Transverse colon (tissue), 4 donors: ENCODE data around the gene MON1A. TPM values are rescaled to one million over a fixed set of nuclear protein-coding genes. Genes with fewer than 3 reads are reported as not detected.

Experiments
- DNase-seq: peaks from one replicate; pipeline ENCODE4 v3.0.0-alpha.2; 2019
- H3K27ac ChIP-seq, 4 donors: fragments of 200-600 bp; sonication (generic); 2 replicates each; pipeline ENCODE4 v1.5.1; 2016 to 2018; ENCODE audit warnings: inconsistent platforms in 4 of 4
- H3K27me3 ChIP-seq: fragments of 200-600 bp; sonication (generic); 2 replicates; pipeline ENCODE4 v1.5.1; 2017; ENCODE audit warnings: inconsistent platforms
- H3K36me3 ChIP-seq, 4 donors: fragments of 200-600 bp; sonication (generic); 2 replicates each; pipeline ENCODE4 v1.5.1; 2017 to 2019; ENCODE audit warnings: inconsistent platforms in 4 of 4
- H3K4me1 ChIP-seq, 4 donors: fragments of 200-600 bp; sonication (generic); 2 replicates each; pipeline ENCODE4 v1.5.1; 2017 to 2020; ENCODE audit warnings: inconsistent platforms in 4 of 4
- H3K4me3 ChIP-seq, 4 donors: fragments of 200-600 bp; sonication (generic); 1 replicate in 1 of 4; 2 replicates in 3 of 4; pipeline versions ENCODE4 v1.5.1 to v1.6.1; 2017 to 2019; ENCODE audit warnings: inconsistent platforms in 4 of 4
- H3K9me3 ChIP-seq, 2 donors: fragments of 200-600 bp; sonication (generic); 2 replicates each; pipeline ENCODE4 v1.5.1; 2017 to 2019; ENCODE audit warnings: inconsistent platforms in 2 of 2
- CTCF ChIP-seq, 5 experiments: fragments of 200-600 bp in 3 of 5; fragments of 450-650 bp in 2 of 5; sonication (generic) in 3 of 5; IDR thresholded peaks; 1 replicate in 2 of 5; 2 replicates in 3 of 5; pipeline ENCODE4 v1.5.1; 2016 to 2017; ENCODE audit warnings: antibody characterized with exemption in 5 of 5, inconsistent platforms in 3 of 5, mild to moderate bottlenecking in 2 of 5, moderate library complexity in 1 of 5
- EP300 ChIP-seq: sonication (generic); formaldehyde crosslinking; IDR thresholded peaks from one replicate; pipeline ENCODE4 v1.6.1; 2017; ENCODE audit warnings: antibody characterized with exemption, low read depth
- POLR2A ChIP-seq: fragments of 450-650 bp; IDR thresholded peaks from one replicate; pipeline ENCODE4 v1.6.1; 2016; ENCODE audit warnings: antibody characterized with exemption, mild to moderate bottlenecking, moderate library complexity
- POLR2AphosphoS5 ChIP-seq, 3 donors: sonication (generic); formaldehyde crosslinking; IDR thresholded peaks; one replicate each; pipeline ENCODE4 v1.6.1; 2016; ENCODE audit warnings: antibody characterized with exemption in 3 of 3
- WGBS, 2 donors: methylation state at CpG; one replicate each; pipeline ENCODE4 v1.1.5; 2018; ENCODE audit warnings: low coverage in 1 of 2; 5-methylcytosine and 5-hydroxymethylcytosine counted together
- in situ Hi-C, 4 donors: fragments of 200-750 bp; cut with MboI; loops; one replicate each; pipeline versions ENCODE4 v1.15.0 to v1.15.1; 2017; ENCODE audit warnings: low sequenced_read_pairs in 3 of 4, low pct_ligation_motif_present in 1 of 4, low pct_unique_long_range_greater_than_20kb in 1 of 4
- intact Hi-C: fragments of 100-400 bp; cut with DNase I; formaldehyde crosslinking; loops from one replicate; pipeline ENCODE4 v1.15.1; 2023; ENCODE audit warnings: low total_unique reads
- total RNA-seq, 4 donors: library from RNA; depleted of rRNA; stranded (reverse); fragments of >200 nt; gene quantifications; one replicate each; pipeline ENCODE4 v1.1.0, GENCODE V29; 2016

The MON1A gene
- total RNA-seq, 4 donors from 2014 or later: 0.80 to 10.5 (median 8.7) TPM

- in situ Hi-C loops (no loop called here), intact Hi-C loops (no loop called here)
- H3K36me3 ChIP-seq: no peaks in the 10 kb centered on the region
- no peak overlapping the region for H3K27ac ChIP-seq
- peaks cover 59% of the 10 kb centered on the region for H3K27me3 ChIP-seq
- 20 to 27% methylated on average over 1 to 7 of the region's 7 CpGs for WGBS, 2 donors
- no peak for TF ChIP-seq POLR2A
- no peak for TF ChIP-seq EP300
- no peak for TF ChIP-seq POLR2AphosphoS5 (IDR thresholded peaks at IDR 0.05)
- TF ChIP-seq CTCF (IDR thresholded peaks at IDR 0.05): no peak
- H3K4me1 ChIP-seq: peaks cover 6 to 16% (median 14%) of the 10 kb centered on the region in 4 donors
- no peak overlapping the region for H3K4me3 ChIP-seq
- DNase-seq: no peak
- H3K9me3 ChIP-seq: no peaks in the 10 kb centered on the region
Measured at GRCh38 chr3:49867871-49868321, 61.7 kb downstream of the MON1A start.

- WGBS, 2 donors: 80% methylated on average over 1 of the region's 1 CpG; no CpG with 5 or more reads in 1 of the 2 donors
- no peak for DNase-seq
- Histone ChIP-seq H3K36me3 (no peaks in the 10 kb centered on the region), H3K4me1 (peaks cover 6 to 15% (median 12%) of the 10 kb centered on the region in 4 donors), H3K27me3 (peaks cover 59% of the 10 kb centered on the region), H3K9me3 (no peaks in the 10 kb centered on the region), H3K4me3 (no peak overlapping the region), H3K27ac (no peak overlapping the region)
- intact Hi-C loops (no loop called here), in situ Hi-C loops (no loop called here)
- TF ChIP-seq CTCF (IDR thresholded peaks at IDR 0.05): no peak
- no peak for TF ChIP-seq POLR2AphosphoS5 (IDR thresholded peaks at IDR 0.05)
- TF ChIP-seq POLR2A: no peak
- no peak for TF ChIP-seq EP300
Measured at GRCh38 chr3:49867400-49867799, 62.2 kb downstream of the MON1A start.

GRCh38 chr3:49865198-49865784 lies 64.3 kb downstream of the MON1A start:
- H3K4me3 ChIP-seq: no peak overlapping the region
- intact Hi-C loops: no loop called here
- H3K27me3 ChIP-seq: peaks cover 46% of the 10 kb centered on the region
- H3K9me3 ChIP-seq: no peaks in the 10 kb centered on the region
- in situ Hi-C loops: no loop called here
- no peak for DNase-seq
- H3K36me3 ChIP-seq: no peaks in the 10 kb centered on the region
- TF ChIP-seq CTCF (IDR thresholded peaks at IDR 0.05): no peak
- TF ChIP-seq POLR2A: no peak
- no peak for TF ChIP-seq POLR2AphosphoS5 (IDR thresholded peaks at IDR 0.05)
- TF ChIP-seq EP300: no peak
- peaks cover 6 to 15% (median 12%) of the 10 kb centered on the region in 4 donors for H3K4me1 ChIP-seq
- no peak overlapping the region for H3K27ac ChIP-seq
- 47% methylated on average over 7 of the region's 7 CpGs; no CpG with 5 or more reads in 1 of the 2 donors for WGBS, 2 donors

- intact Hi-C loops: no loop called here
- H3K27me3 ChIP-seq: peaks cover 38% of the 10 kb centered on the region
Measured at GRCh38 chr3:49864505-49864904, 65.1 kb downstream of the MON1A start.

More at GRCh38 chr3:49864505-49864904, 65.1 kb downstream of the MON1A start:
- in situ Hi-C loops: no loop called here
- TF ChIP-seq CTCF (IDR thresholded peaks at IDR 0.05): no peak
- no peak for TF ChIP-seq POLR2AphosphoS5 (IDR thresholded peaks at IDR 0.05)
- no peak for TF ChIP-seq POLR2A
- no peak for TF ChIP-seq EP300
- H3K4me3 ChIP-seq: no peak overlapping the region
- H3K9me3 ChIP-seq: no peaks in the 10 kb centered on the region
- no peaks in the 10 kb centered on the region for H3K36me3 ChIP-seq
- peaks cover 5 to 7% (median 6%) of the 10 kb centered on the region in 4 donors for H3K4me1 ChIP-seq
- DNase-seq: no peak
- WGBS, 2 donors: 31% methylated on average over 2 of the region's 5 CpGs; no CpG with 5 or more reads in 1 of the 2 donors
- no peak overlapping the region for H3K27ac ChIP-seq
